OCI-LY1 (cell line): ENCODE measurements around the gene MYEF2.

Experiments used
- CTCF ChIP-seq: fragments of 200-600 bp; sonication (generic), shearing (Covaris generic); IDR thresholded peaks from 2 replicates; pipeline ENCODE4 v1.5.1; 2017; ENCODE audit warnings: mild to moderate bottlenecking, antibody characterized with exemption, low read length, moderate library complexity, mixed read lengths
- EZH2 ChIP-seq: fragments of 200-600 bp; sonication (generic), shearing (Covaris generic); IDR thresholded peaks from 2 replicates; pipeline ENCODE4 v1.8.0; 2017; ENCODE audit warnings: borderline replicate concordance, mixed run types, mild to moderate bottlenecking, antibody characterized with exemption, low read length, moderate library complexity, mixed read lengths

DNA sequence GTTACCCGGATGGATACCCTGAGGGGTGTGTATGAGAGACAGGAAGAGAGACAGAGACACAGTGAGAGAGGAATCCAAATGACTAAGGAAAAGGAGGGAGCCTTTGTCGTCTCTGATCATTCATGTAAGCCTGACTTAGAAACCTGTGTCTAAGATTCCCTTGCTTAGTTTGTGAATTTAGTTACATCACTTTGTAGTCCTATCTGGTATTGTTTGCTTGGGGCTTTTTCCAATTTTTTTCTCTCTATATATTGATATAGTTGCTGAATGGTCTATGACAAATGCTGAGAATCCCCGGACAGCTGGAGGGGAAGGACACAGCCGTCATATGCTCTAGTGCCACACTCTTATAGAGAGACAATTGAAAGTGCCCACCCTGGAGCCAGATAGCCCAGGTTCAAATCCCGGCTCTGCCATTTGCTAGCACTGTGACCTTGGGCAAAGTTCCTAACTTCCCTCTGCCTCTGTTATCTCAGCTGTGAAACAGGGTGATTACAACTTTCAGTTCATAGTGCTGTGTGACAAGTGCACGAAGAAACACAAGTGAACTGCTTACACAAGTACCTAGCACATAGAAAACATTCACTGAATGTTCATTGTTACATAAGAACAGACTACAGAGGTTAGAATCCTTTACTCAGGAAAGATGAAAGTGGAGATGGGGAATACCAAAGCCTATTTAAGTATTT, 51.3 kb downstream of the MYEF2 start:
- no peak for TF ChIP-seq CTCF
- no peak for TF ChIP-seq EZH2
